ENCODE data around the gene KCNS1. TPM values are rescaled to one million over a fixed set of nuclear protein-coding genes. Genes with fewer than 3 reads are reported as not detected.
A peak's percentile ranks its signal among the peaks of the same experiment; 100 is the strongest.

The KCNS1 gene
- total and polyA plus RNA-seq, 2 donors: 0.14 to 0.34 TPM

DNA sequence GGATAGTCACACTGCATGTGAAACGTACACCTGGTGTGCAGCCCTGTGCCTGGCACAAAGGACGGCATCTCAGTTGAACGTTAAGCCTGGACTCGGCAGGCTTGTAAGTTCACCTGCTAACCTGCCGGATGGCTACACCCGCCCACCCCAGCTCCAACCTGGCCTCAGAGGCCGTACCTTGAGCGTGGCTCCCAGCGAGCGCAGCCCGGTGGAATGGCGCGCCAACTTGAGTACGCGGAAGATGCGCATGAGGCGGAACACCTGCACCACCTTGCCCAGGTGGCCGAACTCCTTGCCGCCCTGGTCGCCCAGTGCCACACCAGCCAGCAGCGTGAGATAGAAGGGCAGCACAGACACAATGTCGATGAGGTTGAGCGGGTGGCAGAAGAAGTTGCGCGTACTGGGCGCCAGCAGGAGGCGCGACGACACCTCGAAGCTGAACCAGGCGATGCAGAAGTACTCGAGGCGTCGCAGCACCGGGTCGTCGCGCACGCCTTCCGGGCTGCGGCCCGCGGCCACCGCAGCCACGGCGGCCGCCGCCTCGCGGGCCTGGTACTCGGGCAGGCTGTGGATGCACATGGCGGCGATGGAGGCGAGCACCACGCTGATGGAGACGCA is 3.3 kb downstream of the KCNS1 start:
- H3K4me3 ChIP-seq (ENCODE audit: low read length in 2 of 2): no peak overlapping the region
- H3K9me3 ChIP-seq (ENCODE audit: control insufficient read depth in 2 of 2, insufficient read depth in 1 of 2, low read length in 1 of 2): no peaks in the 10 kb centered on the region
- no peaks in the 10 kb centered on the region for H3K36me3 ChIP-seq (ENCODE audit: control insufficient read depth in 2 of 2, insufficient read depth in 2 of 2, low read length in 1 of 2)
- WGBS: 31% methylated on average over 56 of the region's 56 CpGs
- peaks cover 47 to 63% of the 10 kb centered on the region in 2 donors for H3K27me3 ChIP-seq (ENCODE audit: control insufficient read depth in 2 of 2, insufficient read depth in 1 of 2, low read length in 1 of 2)
- H3K27ac ChIP-seq (ENCODE audit: low read depth in 1 of 2, low read length in 1 of 2): no peak overlapping the region
- peak in 5 of 9 donors; percentile 23 to 53 (median 41) for DNase-seq (ENCODE audit: low read depth in 6 of 9, low spot score in 9 of 9)
- peaks cover 2 to 3% of the 10 kb centered on the region in 2 donors for H3K4me1 ChIP-seq (ENCODE audit: control insufficient read depth in 2 of 2, insufficient read depth in 2 of 2, low read length in 2 of 2)

DNA sequence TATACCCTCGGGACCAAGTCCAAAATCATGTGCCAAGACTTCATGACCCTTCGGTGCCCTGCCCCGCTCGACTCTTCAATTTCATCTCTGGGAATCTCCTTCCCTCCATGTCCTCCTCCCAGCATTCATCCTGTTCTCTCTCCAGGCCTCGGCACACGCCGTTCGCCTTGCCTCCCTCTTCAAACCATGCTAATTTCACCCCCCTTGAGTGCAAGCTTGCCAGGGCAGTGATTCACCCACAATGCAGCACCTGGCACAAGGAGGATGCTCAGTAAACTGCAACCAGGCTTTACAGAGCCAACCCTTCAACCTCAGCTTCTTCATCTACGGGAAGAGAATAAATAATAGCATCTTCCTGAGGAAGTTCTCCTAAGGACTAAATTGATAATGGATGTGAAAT is 4.1 kb downstream of the KCNS1 start:
- 92% methylated on average over 9 of the region's 9 CpGs for WGBS
- DNase-seq (ENCODE audit: low read depth in 6 of 9, low spot score in 9 of 9): no peak
- H3K27me3 ChIP-seq (ENCODE audit: control insufficient read depth in 2 of 2, insufficient read depth in 1 of 2, low read length in 1 of 2): peaks cover 47 to 59% of the 10 kb centered on the region in 2 donors
- H3K4me3 ChIP-seq (ENCODE audit: low read length in 2 of 2): no peak overlapping the region
- no peak overlapping the region for H3K27ac ChIP-seq (ENCODE audit: low read depth in 1 of 2, low read length in 1 of 2)
- H3K4me1 ChIP-seq (ENCODE audit: control insufficient read depth in 2 of 2, insufficient read depth in 2 of 2, low read length in 2 of 2): peaks cover 2 to 3% of the 10 kb centered on the region in 2 donors
- H3K36me3 ChIP-seq (ENCODE audit: control insufficient read depth in 2 of 2, insufficient read depth in 2 of 2, low read length in 1 of 2): no peaks in the 10 kb centered on the region
- H3K9me3 ChIP-seq (ENCODE audit: control insufficient read depth in 2 of 2, insufficient read depth in 1 of 2, low read length in 1 of 2): no peaks in the 10 kb centered on the region

DNA sequence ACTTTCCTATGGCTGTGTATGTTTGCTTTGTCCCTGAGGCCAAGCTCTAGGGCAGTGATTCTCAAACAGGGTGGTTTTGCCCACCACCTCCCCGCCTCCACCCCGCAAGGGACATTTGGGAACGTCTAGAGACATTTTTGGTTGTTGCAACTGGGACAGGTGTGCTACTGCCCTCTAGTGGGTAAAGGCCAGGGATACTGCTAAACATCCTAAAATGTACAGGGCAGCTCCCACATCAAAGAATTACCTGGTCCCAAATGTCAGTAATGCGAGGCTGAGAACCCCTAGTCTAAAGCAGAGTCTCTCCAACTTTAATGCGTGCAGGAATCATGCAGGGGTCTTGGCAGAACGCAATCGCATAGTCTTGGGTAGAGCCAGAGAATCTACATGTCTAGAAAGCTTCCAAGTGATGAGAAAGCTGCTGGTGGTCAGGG is 5.1 kb downstream of the KCNS1 start:
- Histone ChIP-seq H3K9me3 (ENCODE audit: control insufficient read depth in 2 of 2, insufficient read depth in 1 of 2, low read length in 1 of 2) (no peaks in the 10 kb centered on the region), H3K4me3 (ENCODE audit: low read length in 2 of 2) (no peak overlapping the region), H3K36me3 (ENCODE audit: control insufficient read depth in 2 of 2, insufficient read depth in 2 of 2, low read length in 1 of 2) (no peaks in the 10 kb centered on the region), H3K4me1 (ENCODE audit: control insufficient read depth in 2 of 2, insufficient read depth in 2 of 2, low read length in 2 of 2) (peaks cover 2 to 3% of the 10 kb centered on the region in 2 donors), H3K27me3 (ENCODE audit: control insufficient read depth in 2 of 2, insufficient read depth in 1 of 2, low read length in 1 of 2) (peaks cover 41 to 49% of the 10 kb centered on the region in 2 donors), H3K27ac (ENCODE audit: low read depth in 1 of 2, low read length in 1 of 2) (no peak overlapping the region)
- WGBS: 13% methylated on average over 7 of the region's 7 CpGs
- DNase-seq (ENCODE audit: low read depth in 6 of 9, low spot score in 9 of 9): peak in 8 of 9 donors; percentile 29 to 72 (median 44)

DNA sequence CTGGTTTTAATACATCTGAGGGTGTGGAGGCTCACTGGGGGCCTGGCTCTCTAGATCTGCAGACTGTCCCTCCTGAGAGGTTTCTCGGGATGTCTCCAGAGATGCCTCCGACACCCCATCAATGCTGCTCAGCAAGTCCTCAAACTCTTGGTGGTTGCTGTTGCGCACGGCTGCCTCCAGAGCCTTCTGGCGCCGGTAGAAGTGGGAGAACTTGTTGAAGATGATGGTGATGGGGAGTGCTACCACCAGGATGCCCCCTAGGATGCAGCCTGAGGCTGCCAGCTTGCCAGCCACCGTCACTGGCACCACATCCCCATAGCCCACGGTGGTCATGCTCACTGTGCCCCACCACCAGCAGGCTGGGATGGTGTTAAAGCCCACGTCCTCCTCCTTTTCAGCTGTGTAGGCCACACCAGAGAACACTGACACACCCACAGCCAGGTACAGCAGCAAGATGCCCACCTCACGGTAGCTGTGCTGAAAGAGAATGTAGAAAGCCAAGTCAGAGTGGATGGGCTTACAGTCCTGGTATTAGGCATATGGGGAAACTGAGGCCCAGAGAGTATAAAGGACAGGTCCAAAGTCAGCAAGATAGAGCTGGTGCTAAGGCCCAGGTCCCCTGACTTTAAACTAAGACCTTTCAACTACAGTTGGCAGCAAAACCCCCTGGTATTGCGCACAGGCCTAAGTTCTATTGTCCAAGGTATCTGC is 5.9 kb downstream of the KCNS1 start:
- no peak for DNase-seq (ENCODE audit: low read depth in 6 of 9, low spot score in 9 of 9)

DNA sequence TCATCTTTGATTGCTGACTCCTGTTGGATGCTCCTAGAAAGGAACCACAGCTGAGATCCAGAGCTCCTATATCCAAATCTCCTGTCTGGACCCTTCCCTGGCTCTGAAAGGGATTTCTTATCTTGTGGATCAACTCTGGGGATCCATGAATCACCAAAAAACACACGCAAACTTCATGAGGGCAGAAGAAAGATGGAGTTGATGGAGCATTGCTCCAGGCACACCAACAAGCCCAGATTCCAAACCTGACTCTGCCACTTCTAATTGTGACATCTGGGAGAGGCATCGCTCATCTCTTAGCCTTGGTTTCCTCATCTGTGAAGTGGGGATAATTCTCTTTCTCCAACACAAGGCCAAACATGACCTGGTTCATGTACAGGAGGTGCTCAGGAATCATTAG is 6.7 kb downstream of the KCNS1 start:
- Histone ChIP-seq H3K4me3 (ENCODE audit: low read length in 2 of 2) (no peak overlapping the region), H3K27ac (ENCODE audit: low read depth in 1 of 2, low read length in 1 of 2) (no peak overlapping the region), H3K36me3 (ENCODE audit: control insufficient read depth in 2 of 2, insufficient read depth in 2 of 2, low read length in 1 of 2) (no peaks in the 10 kb centered on the region), H3K27me3 (ENCODE audit: control insufficient read depth in 2 of 2, insufficient read depth in 1 of 2, low read length in 1 of 2) (peaks cover 26 to 33% of the 10 kb centered on the region in 2 donors), H3K9me3 (ENCODE audit: control insufficient read depth in 2 of 2, insufficient read depth in 1 of 2, low read length in 1 of 2) (no peaks in the 10 kb centered on the region), H3K4me1 (ENCODE audit: control insufficient read depth in 2 of 2, insufficient read depth in 2 of 2, low read length in 2 of 2) (peaks cover 2 to 3% of the 10 kb centered on the region in 2 donors)
- no peak for DNase-seq (ENCODE audit: low read depth in 6 of 9, low spot score in 9 of 9)
- WGBS: over 99% methylated on average over 2 of the region's 2 CpGs

More for the DNA sequence above, 5.9 kb downstream of the KCNS1 start:
- Histone ChIP-seq H3K27ac (ENCODE audit: low read depth in 1 of 2, low read length in 1 of 2) (no peak overlapping the region), H3K36me3 (ENCODE audit: control insufficient read depth in 2 of 2, insufficient read depth in 2 of 2, low read length in 1 of 2) (no peaks in the 10 kb centered on the region), H3K4me1 (ENCODE audit: control insufficient read depth in 2 of 2, insufficient read depth in 2 of 2, low read length in 2 of 2) (peaks cover 2 to 3% of the 10 kb centered on the region in 2 donors), H3K4me3 (ENCODE audit: low read length in 2 of 2) (no peak overlapping the region), H3K9me3 (ENCODE audit: control insufficient read depth in 2 of 2, insufficient read depth in 1 of 2, low read length in 1 of 2) (no peaks in the 10 kb centered on the region), H3K27me3 (ENCODE audit: control insufficient read depth in 2 of 2, insufficient read depth in 1 of 2, low read length in 1 of 2) (peaks cover 33 to 41% of the 10 kb centered on the region in 2 donors)
- 96% methylated on average over 11 of the region's 11 CpGs for WGBS

DNA sequence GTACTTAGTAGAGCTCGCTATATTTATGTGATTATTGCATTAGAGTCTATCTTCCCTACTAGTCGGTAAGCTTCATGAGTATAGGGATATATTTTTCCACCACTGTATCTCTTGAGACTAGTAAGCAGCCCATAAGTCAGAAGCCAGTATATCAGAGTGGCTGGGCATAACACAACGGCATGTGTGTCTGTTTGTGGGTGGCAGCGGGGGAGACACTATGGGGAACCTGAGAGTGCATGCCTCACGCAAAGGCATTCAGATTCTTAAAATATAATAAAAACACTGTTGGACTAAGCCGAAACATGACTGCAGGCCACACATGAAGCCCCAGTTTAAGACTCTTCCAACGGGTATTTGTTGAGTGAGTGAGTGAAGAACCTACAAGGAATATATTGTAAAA is 8.0 kb downstream of the KCNS1 start:
- peaks cover 14 to 20% of the 10 kb centered on the region in 2 donors for H3K27me3 ChIP-seq (ENCODE audit: control insufficient read depth in 2 of 2, insufficient read depth in 1 of 2, low read length in 1 of 2)
- peaks cover 0 to 2% of the 10 kb centered on the region in 2 donors for H3K4me1 ChIP-seq (ENCODE audit: control insufficient read depth in 2 of 2, insufficient read depth in 2 of 2, low read length in 2 of 2)
- WGBS: 97% methylated on average over 7 of the region's 7 CpGs
- no peaks in the 10 kb centered on the region for H3K9me3 ChIP-seq (ENCODE audit: control insufficient read depth in 2 of 2, insufficient read depth in 1 of 2, low read length in 1 of 2)
- H3K4me3 ChIP-seq (ENCODE audit: low read length in 2 of 2): no peak overlapping the region
- DNase-seq (ENCODE audit: low read depth in 6 of 9, low spot score in 9 of 9): no peak
- H3K27ac ChIP-seq (ENCODE audit: low read depth in 1 of 2, low read length in 1 of 2): no peak overlapping the region
- no peaks in the 10 kb centered on the region for H3K36me3 ChIP-seq (ENCODE audit: control insufficient read depth in 2 of 2, insufficient read depth in 2 of 2, low read length in 1 of 2)

DNA sequence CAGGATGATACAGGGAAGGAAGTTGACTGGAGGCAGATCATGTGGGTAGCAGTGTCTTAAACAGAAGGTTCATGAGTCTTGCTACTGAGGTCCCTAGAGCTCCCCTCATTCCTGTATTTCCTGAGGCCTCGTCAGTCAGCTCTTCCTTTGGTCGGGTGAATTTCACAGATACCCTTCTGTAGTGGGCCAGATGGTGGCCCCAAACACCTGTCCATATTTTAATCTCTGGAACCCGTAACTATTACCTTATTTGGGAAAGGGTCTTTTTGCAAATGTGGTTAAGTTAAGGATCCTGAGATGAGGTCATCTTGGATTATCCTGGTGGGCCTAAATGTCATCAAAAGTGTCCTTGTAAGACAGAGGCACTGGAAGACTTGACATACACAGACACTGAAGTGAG is 9.6 kb downstream of the KCNS1 start:
- Histone ChIP-seq H3K27ac (ENCODE audit: low read depth in 1 of 2, low read length in 1 of 2) (no peak overlapping the region), H3K9me3 (ENCODE audit: control insufficient read depth in 2 of 2, insufficient read depth in 1 of 2, low read length in 1 of 2) (no peaks in the 10 kb centered on the region), H3K27me3 (ENCODE audit: control insufficient read depth in 2 of 2, insufficient read depth in 1 of 2, low read length in 1 of 2) (peaks cover 2 to 5% of the 10 kb centered on the region in 2 donors), H3K36me3 (ENCODE audit: control insufficient read depth in 2 of 2, insufficient read depth in 2 of 2, low read length in 1 of 2) (no peaks in the 10 kb centered on the region), H3K4me3 (ENCODE audit: low read length in 2 of 2) (no peak overlapping the region), H3K4me1 (ENCODE audit: control insufficient read depth in 2 of 2, insufficient read depth in 2 of 2, low read length in 2 of 2) (no peaks in the 10 kb centered on the region)
- no peak for DNase-seq (ENCODE audit: low read depth in 6 of 9, low spot score in 9 of 9)
- WGBS: 88% methylated on average over 3 of the region's 3 CpGs

DNA sequence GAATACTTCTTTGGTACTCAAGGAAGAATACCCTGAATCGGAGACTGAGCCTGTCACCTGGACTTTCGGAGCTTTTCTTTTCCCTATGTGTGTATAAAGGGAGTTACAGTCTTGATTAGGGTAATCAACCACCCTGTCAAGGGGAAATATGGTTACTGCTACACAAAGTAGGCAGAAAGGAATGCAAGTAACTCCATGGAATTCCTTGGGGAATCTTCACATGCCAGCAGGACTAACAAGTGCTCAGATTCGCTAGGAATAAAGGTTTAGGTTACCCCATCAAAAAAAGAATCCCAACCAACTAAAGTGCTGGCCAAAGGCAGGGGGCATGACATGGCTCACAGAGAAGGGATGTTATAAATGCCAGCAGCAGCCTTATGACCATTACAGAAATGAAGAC is 10.4 kb downstream of the KCNS1 start:
- Histone ChIP-seq H3K36me3 (ENCODE audit: control insufficient read depth in 2 of 2, insufficient read depth in 2 of 2, low read length in 1 of 2) (no peaks in the 10 kb centered on the region), H3K27me3 (ENCODE audit: control insufficient read depth in 2 of 2, insufficient read depth in 1 of 2, low read length in 1 of 2) (no peaks in the 10 kb centered on the region), H3K9me3 (ENCODE audit: control insufficient read depth in 2 of 2, insufficient read depth in 1 of 2, low read length in 1 of 2) (no peaks in the 10 kb centered on the region), H3K4me3 (ENCODE audit: low read length in 2 of 2) (no peak overlapping the region), H3K27ac (ENCODE audit: low read depth in 1 of 2, low read length in 1 of 2) (no peak overlapping the region), H3K4me1 (ENCODE audit: control insufficient read depth in 2 of 2, insufficient read depth in 2 of 2, low read length in 2 of 2) (no peaks in the 10 kb centered on the region)
- over 99% methylated on average over 3 of the region's 3 CpGs for WGBS
- DNase-seq (ENCODE audit: low read depth in 6 of 9, low spot score in 9 of 9): no peak

DNA sequence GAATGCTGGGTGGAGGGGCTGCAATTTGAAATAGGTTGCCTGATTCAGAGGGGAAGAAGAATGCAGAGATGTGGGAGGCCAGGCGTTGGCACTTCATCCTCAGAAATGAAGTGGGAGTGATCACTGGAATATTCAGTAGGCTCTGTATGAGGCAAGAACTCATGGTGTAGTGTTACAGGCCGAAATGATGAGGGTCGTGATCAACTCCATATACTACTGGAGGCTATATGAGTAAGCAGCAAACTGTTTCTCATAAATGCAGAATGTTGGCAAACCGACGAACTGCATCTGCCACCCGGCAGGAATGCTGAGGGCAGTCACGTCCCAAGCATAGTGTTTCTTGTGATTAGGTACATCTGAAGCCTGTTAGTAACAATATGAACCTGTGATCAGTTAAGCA is 12.7 kb downstream of the KCNS1 start:
- H3K27ac ChIP-seq (ENCODE audit: low read depth in 1 of 2, low read length in 1 of 2): no peak overlapping the region
- H3K36me3 ChIP-seq (ENCODE audit: control insufficient read depth in 2 of 2, insufficient read depth in 2 of 2, low read length in 1 of 2): no peaks in the 10 kb centered on the region
- no peaks in the 10 kb centered on the region for H3K27me3 ChIP-seq (ENCODE audit: control insufficient read depth in 2 of 2, insufficient read depth in 1 of 2, low read length in 1 of 2)
- DNase-seq (ENCODE audit: low read depth in 6 of 9, low spot score in 9 of 9): no peak
- no peak overlapping the region for H3K4me3 ChIP-seq (ENCODE audit: low read length in 2 of 2)
- H3K4me1 ChIP-seq (ENCODE audit: control insufficient read depth in 2 of 2, insufficient read depth in 2 of 2, low read length in 2 of 2): no peaks in the 10 kb centered on the region
- WGBS: 96% methylated on average over 7 of the region's 7 CpGs
- no peaks in the 10 kb centered on the region for H3K9me3 ChIP-seq (ENCODE audit: control insufficient read depth in 2 of 2, insufficient read depth in 1 of 2, low read length in 1 of 2)
